Thyroid gland (tissue), 4 donors: ENCODE data around the gene CCL2. TPM values are rescaled to one million over a fixed set of nuclear protein-coding genes. Genes with fewer than 3 reads are reported as not detected.
A peak's percentile ranks its signal among the peaks of the same experiment; 100 is the strongest.

Source experiments
- DNase-seq, 2 donors: peaks; one replicate each; pipeline ENCODE4 v3.0.0-alpha.2; 2019
- H3K27ac ChIP-seq, 3 donors: fragments of 200-600 bp; sonication (generic); 1 replicate in 2 of 3; 2 replicates in 1 of 3; pipeline ENCODE4 v1.5.1; 2016 to 2019; ENCODE audit warnings: mild to moderate bottlenecking in 1 of 3, moderate library complexity in 1 of 3
- H3K27me3 ChIP-seq: fragments of 200-600 bp; sonication (generic); one replicate; pipeline ENCODE4 v1.5.1; 2019
- H3K36me3 ChIP-seq, 2 donors: fragments of 200-600 bp; sonication (generic); one replicate each; pipeline ENCODE4 v1.5.1; 2016 to 2019
- H3K4me1 ChIP-seq, 2 donors: fragments of 200-600 bp; sonication (generic); one replicate each; pipeline ENCODE4 v1.5.1; 2017 to 2019
- H3K4me3 ChIP-seq, 3 donors: fragments of 200-600 bp; sonication (generic); replicated peaks in 1 of 3; 1 replicate in 2 of 3; 2 replicates in 1 of 3; pipeline ENCODE4 v1.5.1; 2016; ENCODE audit warnings: mild to moderate bottlenecking in 1 of 3
- H3K9me3 ChIP-seq: fragments of 200-600 bp; sonication (generic); one replicate; pipeline ENCODE4 v1.5.1; 2017
- POLR2A ChIP-seq, 2 donors: fragments of 450-650 bp; IDR thresholded peaks; one replicate each; pipeline ENCODE4 v1.6.1; 2017; ENCODE audit warnings: antibody characterized with exemption in 2 of 2, mild to moderate bottlenecking in 2 of 2, moderate library complexity in 1 of 2
- whole genome bisulfite sequencing, 2 donors: methylation state at CpG; one replicate each; pipeline ENCODE4 v1.1.5; 2017; 5-methylcytosine and 5-hydroxymethylcytosine counted together
- intact Hi-C: fragments of 100-400 bp; cut with DNase I; formaldehyde crosslinking; loops from one replicate; pipeline ENCODE4 v1.15.1; 2023
- total RNA-seq, 4 donors: library from RNA; depleted of rRNA; stranded (reverse); fragments of >200 nt; gene quantifications; one replicate each; pipeline ENCODE4 v1.2.3, GENCODE V29; 2016
- TF ChIP-seq, protein P1 (sequence below), 6 experiments: fragments of 200-600 bp in 3 of 6; fragments of 450-650 bp in 3 of 6; sonication (generic) in 3 of 6; IDR thresholded peaks; one replicate each; pipeline ENCODE4 v1.5.1; 2016 to 2019; ENCODE audit warnings: antibody characterized with exemption in 6 of 6, mild to moderate bottlenecking in 2 of 6, inconsistent platforms in 1 of 6, moderate library complexity in 1 of 6

Gene CCL2
- total RNA-seq, 4 donors from 2014 or later: 11.7 to 39.4 (median 23.6) TPM

DNA sequence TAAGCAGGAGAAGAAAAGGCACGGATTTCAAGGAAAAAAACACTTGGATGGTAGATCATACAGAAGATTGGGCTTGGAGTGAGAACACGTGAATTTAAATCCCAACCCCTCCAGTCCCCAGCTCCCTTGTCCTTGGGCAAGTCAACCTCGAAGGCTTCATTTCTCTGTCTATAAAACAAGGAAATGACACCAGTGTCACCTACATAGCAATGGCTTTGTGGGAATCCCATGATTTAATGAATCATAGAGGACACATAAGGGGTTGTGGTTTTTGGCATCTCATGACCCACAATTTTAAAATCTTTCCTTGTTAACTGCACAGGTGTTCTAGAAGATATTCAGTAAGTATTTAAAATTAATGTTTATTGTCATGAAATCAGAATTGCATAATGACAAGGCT lies 8.2 kb upstream of the CCL2 start:
- DNase-seq: no peak
- H3K36me3 ChIP-seq: no peaks in the 10 kb centered on the region
- no peaks in the 10 kb centered on the region for H3K27me3 ChIP-seq
- H3K27ac ChIP-seq: no peak overlapping the region
- H3K4me3 ChIP-seq: no peak overlapping the region
- TF ChIP-seq, protein P1, sequence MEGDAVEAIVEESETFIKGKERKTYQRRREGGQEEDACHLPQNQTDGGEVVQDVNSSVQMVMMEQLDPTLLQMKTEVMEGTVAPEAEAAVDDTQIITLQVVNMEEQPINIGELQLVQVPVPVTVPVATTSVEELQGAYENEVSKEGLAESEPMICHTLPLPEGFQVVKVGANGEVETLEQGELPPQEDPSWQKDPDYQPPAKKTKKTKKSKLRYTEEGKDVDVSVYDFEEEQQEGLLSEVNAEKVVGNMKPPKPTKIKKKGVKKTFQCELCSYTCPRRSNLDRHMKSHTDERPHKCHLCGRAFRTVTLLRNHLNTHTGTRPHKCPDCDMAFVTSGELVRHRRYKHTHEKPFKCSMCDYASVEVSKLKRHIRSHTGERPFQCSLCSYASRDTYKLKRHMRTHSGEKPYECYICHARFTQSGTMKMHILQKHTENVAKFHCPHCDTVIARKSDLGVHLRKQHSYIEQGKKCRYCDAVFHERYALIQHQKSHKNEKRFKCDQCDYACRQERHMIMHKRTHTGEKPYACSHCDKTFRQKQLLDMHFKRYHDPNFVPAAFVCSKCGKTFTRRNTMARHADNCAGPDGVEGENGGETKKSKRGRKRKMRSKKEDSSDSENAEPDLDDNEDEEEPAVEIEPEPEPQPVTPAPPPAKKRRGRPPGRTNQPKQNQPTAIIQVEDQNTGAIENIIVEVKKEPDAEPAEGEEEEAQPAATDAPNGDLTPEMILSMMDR (IDR thresholded peaks at IDR 0.05): no peak
- no peak for TF ChIP-seq POLR2A (IDR thresholded peaks at IDR 0.05)
- H3K9me3 ChIP-seq: no peaks in the 10 kb centered on the region
- intact Hi-C loops: no loop called here
- 78 to 86% methylated on average over 3 of the region's 3 CpGs for WGBS, 2 donors
- H3K4me1 ChIP-seq: peaks cover 28 to 53% of the 10 kb centered on the region in 2 donors

DNA sequence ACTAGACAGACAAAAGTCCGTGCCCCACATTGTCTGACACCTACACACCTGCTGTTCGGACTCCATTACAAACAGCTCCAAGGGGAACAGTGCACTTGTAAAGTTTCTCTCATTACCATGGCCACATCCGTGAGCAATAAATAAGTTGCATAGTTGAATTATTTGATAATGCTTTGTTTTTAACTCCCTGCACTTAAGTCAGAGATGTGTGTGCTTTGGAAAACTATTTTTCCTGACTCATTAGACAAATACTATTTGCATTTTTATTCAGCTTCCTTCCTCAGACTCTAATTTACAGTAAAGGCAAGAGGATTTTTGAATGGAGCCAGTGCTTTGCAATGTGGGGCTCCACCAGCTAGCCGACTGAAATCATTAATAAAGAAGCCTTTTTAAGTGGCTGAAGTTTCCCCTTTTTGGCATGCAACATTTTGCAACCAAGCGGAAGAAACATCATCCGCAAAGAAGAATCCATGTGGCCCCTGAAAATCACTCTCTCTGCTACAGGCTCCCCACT lies 6.5 kb upstream of the CCL2 start:
- H3K4me1 ChIP-seq: peaks cover 44 to 60% of the 10 kb centered on the region in 2 donors
- H3K27me3 ChIP-seq: no peaks in the 10 kb centered on the region
- TF ChIP-seq, protein P1 (IDR thresholded peaks at IDR 0.05): no peak
- no peak for TF ChIP-seq POLR2A (IDR thresholded peaks at IDR 0.05)
- H3K27ac ChIP-seq: no peak overlapping the region
- H3K4me3 ChIP-seq: no peak overlapping the region
- no peaks in the 10 kb centered on the region for H3K36me3 ChIP-seq
- H3K9me3 ChIP-seq: no peaks in the 10 kb centered on the region
- no peak for DNase-seq
- intact Hi-C loops: no loop called here
- 66 to 75% methylated on average over 6 of the region's 6 CpGs for WGBS, 2 donors

DNA sequence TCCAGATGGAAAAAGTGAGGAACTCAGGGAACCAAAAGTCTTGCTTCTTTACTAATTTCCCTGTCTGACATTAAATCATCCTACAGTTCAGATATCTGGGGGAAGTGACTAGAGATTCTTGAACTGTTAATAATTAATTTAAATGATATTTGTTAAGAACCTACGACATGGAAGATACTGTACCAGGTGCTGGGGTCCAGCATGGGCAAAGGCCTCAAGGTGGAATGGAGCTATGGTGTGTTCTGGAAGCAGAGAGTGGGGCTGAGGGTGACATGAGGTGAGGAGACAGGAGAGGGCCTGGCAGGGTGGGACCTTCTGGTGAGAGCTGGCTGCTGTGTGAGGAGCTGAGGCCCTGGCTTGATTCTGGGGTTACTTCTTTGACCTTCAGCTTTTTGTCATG lies 6.0 kb upstream of the CCL2 start:
- H3K4me3 ChIP-seq: no peak overlapping the region
- H3K27ac ChIP-seq: no peak overlapping the region
- WGBS, 2 donors: 79 to 86% methylated on average over 1 of the region's 1 CpG
- intact Hi-C loops: no loop called here
- DNase-seq: no peak
- no peaks in the 10 kb centered on the region for H3K36me3 ChIP-seq
- TF ChIP-seq, protein P1 (IDR thresholded peaks at IDR 0.05): no peak
- no peak for TF ChIP-seq POLR2A (IDR thresholded peaks at IDR 0.05)
- H3K27me3 ChIP-seq: no peaks in the 10 kb centered on the region
- H3K4me1 ChIP-seq: peaks cover 49 to 65% of the 10 kb centered on the region in 2 donors
- H3K9me3 ChIP-seq: no peaks in the 10 kb centered on the region

DNA sequence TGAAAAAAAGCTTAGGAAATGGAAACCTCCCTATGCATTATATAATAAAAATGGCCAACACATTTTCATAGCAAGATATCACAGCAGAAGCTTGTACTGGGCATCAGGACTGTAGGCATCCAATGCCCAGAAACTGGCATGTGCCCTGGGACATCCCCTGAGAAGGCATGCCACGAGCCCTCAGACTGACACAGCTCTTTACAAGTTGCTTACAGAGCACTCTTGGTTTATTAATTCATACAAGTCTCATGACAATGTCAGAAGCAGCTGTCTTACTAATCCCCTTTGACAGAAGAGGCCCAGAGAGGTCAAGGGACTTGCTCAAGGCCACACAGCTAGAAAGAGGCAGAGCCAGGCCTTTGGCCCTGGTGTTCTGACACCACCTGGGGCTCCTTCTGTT lies 5.6 kb upstream of the CCL2 start:
- H3K9me3 ChIP-seq: no peaks in the 10 kb centered on the region
- no peak for DNase-seq
- no peak overlapping the region for H3K4me3 ChIP-seq
- WGBS, 2 donors: 63 to 92% methylated on average over 1 of the region's 1 CpG
- no peaks in the 10 kb centered on the region for H3K27me3 ChIP-seq
- TF ChIP-seq, protein P1 (IDR thresholded peaks at IDR 0.05): no peak
- TF ChIP-seq POLR2A (IDR thresholded peaks at IDR 0.05): no peak
- H3K4me1 ChIP-seq: peaks cover 54 to 69% of the 10 kb centered on the region in 2 donors
- peak overlapping the region; percentile 51 to 75 (median 67) for H3K27ac ChIP-seq
- no peaks in the 10 kb centered on the region for H3K36me3 ChIP-seq
- intact Hi-C loops: no loop called here

DNA sequence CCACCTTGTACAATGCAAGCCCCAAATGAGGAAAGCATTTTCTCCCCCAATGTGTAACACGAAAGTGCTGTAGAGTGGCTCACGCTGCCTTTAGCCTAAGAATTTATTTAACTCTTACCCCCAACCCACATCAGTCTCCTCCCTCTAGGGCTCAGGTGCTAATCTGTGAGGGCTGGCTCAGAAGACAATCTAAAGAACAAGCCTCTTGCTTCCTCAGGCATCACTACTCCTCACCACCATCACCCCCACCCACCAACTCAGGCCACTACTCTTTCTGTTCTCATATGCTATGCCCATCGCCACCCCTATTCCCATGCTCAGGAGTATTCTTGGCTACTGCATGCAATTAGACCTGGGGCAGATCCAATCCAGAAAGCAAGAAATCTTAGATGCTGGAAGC lies 3.9 kb upstream of the CCL2 start:
- DNase-seq: no peak
- TF ChIP-seq, protein P1 (IDR thresholded peaks at IDR 0.05): no peak
- no peak for TF ChIP-seq POLR2A (IDR thresholded peaks at IDR 0.05)
- WGBS, 2 donors: 95 to 98% methylated on average over 3 of the region's 3 CpGs
- Histone ChIP-seq H3K9me3 (no peaks in the 10 kb centered on the region), H3K27ac (peak overlapping the region in 2 of 3 donors; percentile 51 to 75), H3K4me1 (peaks cover 60 to 83% of the 10 kb centered on the region in 2 donors), H3K27me3 (no peaks in the 10 kb centered on the region), H3K36me3 (no peaks in the 10 kb centered on the region), H3K4me3 (no peak overlapping the region)
- intact Hi-C loops: no loop called here
